PC-3 (cell line): ENCODE data around the gene DIO1. TPM values are rescaled to one million over a fixed set of nuclear protein-coding genes. Genes with fewer than 3 reads are reported as not detected.

Experiments used
- ATAC-seq: fragments of 200-7000 bp; cut with Tn5 transposase; 2 replicates; pipeline ENCODE4 v1.9.1; 2020; ENCODE audit warnings: mild to moderate bottlenecking, moderate library complexity
- BruUV-seq: library from RNA; stranded (reverse); fragments of 400-500 nt; replicated peaks from 2 replicates; lab custom pipeline; 2021; lab: Mats Ljungman, UMichigan
- CTCF ChIA-PET: fragments of 300-600 bp; sonication (Branson Sonifier 250); formaldehyde crosslinking; loops from one replicate; lab custom pipeline; 2022; ENCODE audit warnings: antibody characterized with exemption; lab: Charles Lee
- POLR2A ChIA-PET: fragments of 300-600 bp; sonication (Branson Sonifier 250); formaldehyde crosslinking; loops from one replicate; lab custom pipeline; 2022; ENCODE audit warnings: antibody characterized with exemption; ENCODE audit not compliant: unreplicated experiment; lab: Charles Lee
- DNase-seq: peaks from one replicate; pipeline ENCODE4 v3.0.0-alpha.2; 2015
- H2AFZ ChIP-seq: fragments of 300-600 bp; sonication (generic); 2 replicates; pipeline ENCODE4 v1.6.0; 2016; ENCODE audit warnings: antibody characterized with exemption, low read length
- H3F3A ChIP-seq: fragments of 300-600 bp; sonication (generic); one replicate; pipeline ENCODE4 v1.6.0; 2017; ENCODE audit warnings: antibody characterized with exemption, low read length, control low read depth, mild to moderate bottlenecking; ENCODE audit not compliant: unreplicated experiment
- H3K27ac ChIP-seq: fragments of 300-600 bp; sonication (generic); 2 replicates; pipeline ENCODE4 v1.5.1; 2016; ENCODE audit warnings: mild to moderate bottlenecking, low read length
- H3K27me3 ChIP-seq: fragments of 300-600 bp; sonication (generic); 2 replicates; pipeline ENCODE4 v1.6.1; 2016; ENCODE audit warnings: low read length, mixed read lengths
- H3K36me3 ChIP-seq: fragments of 300-600 bp; sonication (generic); 2 replicates; pipeline ENCODE4 v1.6.1; 2016; ENCODE audit warnings: low read depth, mixed run types, low read length, mixed read lengths
- H3K4me1 ChIP-seq: fragments of 300-600 bp; sonication (generic); 2 replicates; pipeline ENCODE4 v1.5.1; 2016; ENCODE audit warnings: low read length; ENCODE audit not compliant: insufficient read depth
- H3K4me2 ChIP-seq: fragments of 300-600 bp; sonication (generic); 2 replicates; pipeline ENCODE4 v1.6.0; 2016; ENCODE audit warnings: low read length
- H3K4me3 ChIP-seq: fragments of 300-600 bp; sonication (generic); 2 replicates; pipeline ENCODE4 v1.5.1; 2016; ENCODE audit warnings: mild to moderate bottlenecking, low read length, mixed read lengths
- H3K79me2 ChIP-seq: fragments of 300-600 bp; sonication (generic); 2 replicates; pipeline ENCODE4 v1.6.1; 2017; ENCODE audit warnings: low read length, mixed read lengths
- H3K9ac ChIP-seq: fragments of 300-600 bp; sonication (generic); 2 replicates; pipeline ENCODE4 v1.6.0; 2016; ENCODE audit warnings: mild to moderate bottlenecking, low read length
- H3K9me2 ChIP-seq: fragments of 300-600 bp; sonication (generic); replicated peaks from 2 replicates; pipeline ENCODE4 v1.6.1; 2016; ENCODE audit warnings: mixed run types, low read length, mixed read lengths
- H3K9me3 ChIP-seq: fragments of 300-600 bp; sonication (generic); 2 replicates; pipeline ENCODE4 v1.6.1; 2016; ENCODE audit warnings: low read length, mixed read lengths
- H4K20me1 ChIP-seq: fragments of 300-600 bp; sonication (generic); 2 replicates; pipeline ENCODE4 v1.6.1; 2016; ENCODE audit warnings: low read length, mixed read lengths
- EZH2 ChIP-seq: fragments of 300-600 bp; sonication (generic); IDR thresholded peaks from one replicate; pipeline ENCODE4 v1.6.1; 2017; ENCODE audit warnings: antibody characterized with exemption, mild to moderate bottlenecking, low read length; ENCODE audit not compliant: unreplicated experiment
- EZH2phosphoT487 ChIP-seq: fragments of 300-600 bp; sonication (generic); IDR thresholded peaks from 2 replicates; pipeline ENCODE4 v1.6.1; 2018; ENCODE audit warnings: mild to moderate bottlenecking, antibody characterized with exemption, low read length, borderline replicate concordance
- intact Hi-C: fragments of 100-400 bp; cut with micrococcal nuclease; formaldehyde crosslinking; loops from 2 replicates; pipeline ENCODE4 v1.9.0; 2023
- total RNA-seq: library from RNA; depleted of rRNA; stranded (reverse); fragments of >200 nt; gene quantifications from 2 replicates; pipeline ENCODE4 v1.2.3, GENCODE V29; 2014
- TF ChIP-seq, protein P1 (sequence below): fragments of 300-600 bp; sonication (generic); conservative IDR thresholded peaks from 2 replicates; pipeline ENCODE4 v1.5.1; 2017; ENCODE audit warnings: antibody characterized with exemption, low read depth, mild to moderate bottlenecking, low read length

DIO1 gene
- total RNA-seq, 1 experiment from 2014 or later: not detected

DNA sequence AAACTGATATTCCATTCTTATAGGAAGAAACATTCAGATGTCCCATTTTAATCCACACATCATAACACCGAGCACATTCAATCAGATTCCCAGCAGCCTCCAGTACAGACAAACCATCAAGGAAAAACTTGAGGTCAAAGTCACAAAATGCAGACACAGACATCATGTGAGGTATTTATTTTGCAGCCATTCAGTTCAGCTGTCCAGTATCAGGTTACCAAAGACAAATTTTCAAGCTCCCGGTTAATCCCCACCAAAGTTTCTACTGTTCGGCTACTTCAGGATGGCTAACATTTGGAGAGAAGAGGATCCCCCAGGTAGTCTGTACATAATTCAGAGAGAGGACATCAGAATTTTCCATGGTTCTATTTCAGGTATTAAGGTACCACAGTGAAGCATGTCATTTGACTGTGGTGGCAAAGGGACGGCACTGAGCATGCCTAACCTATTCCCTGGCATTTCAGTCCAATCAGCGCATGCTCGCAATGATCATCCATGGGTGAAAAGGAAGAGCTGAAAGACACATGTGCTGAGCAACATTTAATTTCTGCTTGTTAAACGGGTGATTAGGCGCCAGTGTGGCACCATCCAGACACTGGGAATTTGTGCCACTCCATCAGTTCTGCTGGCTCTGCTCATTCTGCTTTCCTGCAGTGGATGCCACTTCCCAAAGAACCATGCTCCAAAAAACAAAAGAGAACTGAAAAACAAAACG, 42.3 kb upstream of the DIO1 start:
- H3K27ac ChIP-seq: no peak overlapping the region
- no peaks in the 10 kb centered on the region for H3K36me3 ChIP-seq
- ChIA-PET CTCF (interaction anchor here (0.6 kb wide), 1 partner anchor 16 kb away, joined by 12 read pairs; no protein-coding TSS in a partner anchor), POLR2A (no interaction called here)
- H3K27me3 ChIP-seq: no peaks in the 10 kb centered on the region
- TF ChIP-seq EZH2: no peak
- TF ChIP-seq EZH2phosphoT487: no peak
- H3K4me3 ChIP-seq: no peak overlapping the region
- no peaks in the 10 kb centered on the region for H3F3A ChIP-seq
- H3K9ac ChIP-seq: no peak overlapping the region
- no peaks in the 10 kb centered on the region for H3K4me1 ChIP-seq
- no peaks in the 10 kb centered on the region for H4K20me1 ChIP-seq
- no peaks in the 10 kb centered on the region for H3K9me3 ChIP-seq
- no peaks in the 10 kb centered on the region for H3K9me2 ChIP-seq
- DNase-seq (no peak), ATAC-seq (no peak)
- intact Hi-C loops: no loop called here
- BruUV-seq: no TSS peak
- H3K79me2 ChIP-seq: no peaks in the 10 kb centered on the region
- no peak overlapping the region for H3K4me2 ChIP-seq
- H2AFZ ChIP-seq: no peak overlapping the region

DNA sequence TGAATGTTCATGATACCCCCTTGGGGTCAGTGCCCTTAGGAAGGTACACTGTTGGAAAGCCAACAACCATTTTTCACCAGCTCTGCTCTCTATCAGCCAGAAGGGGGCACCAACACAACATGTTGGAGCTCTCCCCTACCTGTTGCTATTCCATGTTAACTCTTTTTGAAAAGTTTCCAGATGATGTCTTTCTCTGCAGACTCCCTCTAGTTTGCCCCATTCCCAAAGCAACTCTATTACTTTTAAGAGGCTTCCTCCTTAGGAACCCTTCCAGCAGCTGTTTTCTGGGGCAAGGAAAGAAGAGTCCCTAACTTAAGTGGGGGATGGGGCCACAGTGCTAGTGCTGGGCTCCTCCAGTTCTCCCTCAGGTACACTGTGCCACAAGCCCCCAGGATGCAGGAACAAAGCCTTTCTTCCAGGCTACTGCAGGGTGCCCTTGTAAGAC, 33.0 kb upstream of the DIO1 start:
- TF ChIP-seq EZH2: no peak
- no peak for TF ChIP-seq EZH2phosphoT487
- TF ChIP-seq, protein P1, sequence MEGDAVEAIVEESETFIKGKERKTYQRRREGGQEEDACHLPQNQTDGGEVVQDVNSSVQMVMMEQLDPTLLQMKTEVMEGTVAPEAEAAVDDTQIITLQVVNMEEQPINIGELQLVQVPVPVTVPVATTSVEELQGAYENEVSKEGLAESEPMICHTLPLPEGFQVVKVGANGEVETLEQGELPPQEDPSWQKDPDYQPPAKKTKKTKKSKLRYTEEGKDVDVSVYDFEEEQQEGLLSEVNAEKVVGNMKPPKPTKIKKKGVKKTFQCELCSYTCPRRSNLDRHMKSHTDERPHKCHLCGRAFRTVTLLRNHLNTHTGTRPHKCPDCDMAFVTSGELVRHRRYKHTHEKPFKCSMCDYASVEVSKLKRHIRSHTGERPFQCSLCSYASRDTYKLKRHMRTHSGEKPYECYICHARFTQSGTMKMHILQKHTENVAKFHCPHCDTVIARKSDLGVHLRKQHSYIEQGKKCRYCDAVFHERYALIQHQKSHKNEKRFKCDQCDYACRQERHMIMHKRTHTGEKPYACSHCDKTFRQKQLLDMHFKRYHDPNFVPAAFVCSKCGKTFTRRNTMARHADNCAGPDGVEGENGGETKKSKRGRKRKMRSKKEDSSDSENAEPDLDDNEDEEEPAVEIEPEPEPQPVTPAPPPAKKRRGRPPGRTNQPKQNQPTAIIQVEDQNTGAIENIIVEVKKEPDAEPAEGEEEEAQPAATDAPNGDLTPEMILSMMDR: peak; percentile 93
- H3F3A ChIP-seq: no peaks in the 10 kb centered on the region
- BruUV-seq: no TSS peak

DNA sequence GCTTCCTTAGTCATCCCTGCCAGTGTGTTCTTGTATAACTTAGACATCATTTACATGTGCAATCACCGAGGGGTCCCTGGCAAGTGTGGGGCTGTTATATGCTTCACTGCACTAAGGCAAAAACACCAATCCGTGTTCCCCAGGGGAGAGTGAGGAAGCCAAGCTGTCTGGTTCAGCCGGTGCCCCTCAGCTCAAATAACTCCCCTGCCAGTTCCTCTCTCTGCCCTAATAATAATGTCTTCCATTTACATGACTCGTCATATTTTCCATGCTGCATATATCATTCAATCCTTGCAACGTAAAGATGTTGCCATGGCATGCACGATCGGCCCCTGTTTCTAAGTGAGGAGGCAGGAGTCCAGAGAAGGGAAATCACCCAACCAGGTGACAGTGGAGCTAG, 31.5 kb upstream of the DIO1 start:
- no peak overlapping the region for H3K4me2 ChIP-seq
- CTCF ChIA-PET: no interaction called here

More for the DNA sequence above, 33.0 kb upstream of the DIO1 start:
- no peak overlapping the region for H3K4me3 ChIP-seq
- peaks cover 2% of the 10 kb centered on the region; the same call in 1 of the 2 replicates for H3K36me3 ChIP-seq
- H3K9me2 ChIP-seq: no peaks in the 10 kb centered on the region
- ChIA-PET CTCF (interaction anchor here (0.5 to 1.0 kb wide), 4 partner anchors 10 to 414 kb away, joined by 3 to 9 read pairs (median 4); partner anchors contain the start of genes IFT25 and LRRC42), POLR2A (no interaction called here)
- no peak overlapping the region for H3K27ac ChIP-seq
- no peaks in the 10 kb centered on the region for H4K20me1 ChIP-seq
- DNase-seq (peak; percentile 78), ATAC-seq (peak; percentile 90)
- no peaks in the 10 kb centered on the region for H3K27me3 ChIP-seq
- no peak overlapping the region for H3K9ac ChIP-seq
- H3K79me2 ChIP-seq: no peaks in the 10 kb centered on the region
- H3K4me2 ChIP-seq: no peak overlapping the region
- H2AFZ ChIP-seq: no peak overlapping the region
- intact Hi-C loops: loop anchor here (1.0 to 10.0 kb wide), 2 partner anchors 98 to 194 kb away; partner anchors contain the start of genes TCEANC2 and TMEM59
- H3K9me3 ChIP-seq: no peaks in the 10 kb centered on the region
- H3K4me1 ChIP-seq: no peaks in the 10 kb centered on the region

More for the DNA sequence above, 31.5 kb upstream of the DIO1 start:
- TF ChIP-seq EZH2phosphoT487: no peak
- TF ChIP-seq, protein P1: no peak
- no peak for TF ChIP-seq EZH2
- Histone ChIP-seq H3K27ac (no peak overlapping the region), H3K9me3 (no peaks in the 10 kb centered on the region), H3K36me3 (peaks cover 3% of the 10 kb centered on the region; the same call in 1 of the 2 replicates), H3K27me3 (no peaks in the 10 kb centered on the region), H3K4me1 (no peaks in the 10 kb centered on the region), H3F3A (no peaks in the 10 kb centered on the region), H2AFZ (no peak overlapping the region), H3K4me3 (no peak overlapping the region), H3K79me2 (no peaks in the 10 kb centered on the region), H4K20me1 (no peaks in the 10 kb centered on the region), H3K9me2 (no peaks in the 10 kb centered on the region), H3K9ac (no peak overlapping the region)
- no TSS peak for BruUV-seq
- intact Hi-C loops: loop anchor here (10.0 kb wide), 1 partner anchor 192 kb away; the partner anchor contains the start of genes TCEANC2 and TMEM59
- no peak for ATAC-seq
- no peak for DNase-seq
- POLR2A ChIA-PET: interaction anchor here (0.6 kb wide), 1 partner anchor 141 kb away, joined by 4 read pairs; no protein-coding TSS in a partner anchor
